Measurements from ENCODE around the gene CALM3.

The CALM3 gene

GRCh38 chr19:46599716-46600373 lies 1.3 kb upstream of the CALM3 start:
- no peak for DNase-seq (ENCODE audit: low spot score)

- peak; percentile 98 for DNase-seq (ENCODE audit: low spot score)
Observed at GRCh38 chr19:46600384-46601317, 479 bp upstream of the CALM3 start.

- no peak for DNase-seq (ENCODE audit: low spot score)
Observed at GRCh38 chr19:46602392-46603194, 1.5 kb downstream of the CALM3 start.

GRCh38 chr19:46603195-46603637 lies 2.1 kb downstream of the CALM3 start:
- no peak for DNase-seq (ENCODE audit: low spot score)

- DNase-seq (ENCODE audit: low spot score), result no peak
Observed at GRCh38 chr19:46603752-46604231, 2.7 kb downstream of the CALM3 start.

- no peak for DNase-seq (ENCODE audit: low spot score)
Observed at GRCh38 chr19:46604781-46605355, 3.7 kb downstream of the CALM3 start.

GRCh38 chr19:46605356-46605821 lies 4.3 kb downstream of the CALM3 start:
- DNase-seq (ENCODE audit: low spot score), result peak; percentile 15

GRCh38 chr19:46606019-46606418 lies 4.9 kb downstream of the CALM3 start:
- DNase-seq (ENCODE audit: low spot score), result no peak

GRCh38 chr19:46606681-46607447 lies 5.7 kb downstream of the CALM3 start:
- no peak for DNase-seq (ENCODE audit: low spot score)

GRCh38 chr19:46607448-46607841 lies 6.3 kb downstream of the CALM3 start:
- no peak for DNase-seq (ENCODE audit: low spot score)

- DNase-seq (ENCODE audit: low spot score), result no peak
Observed at GRCh38 chr19:46608178-46608577, 7.0 kb downstream of the CALM3 start.

- DNase-seq (ENCODE audit: low spot score), result no peak
Observed at GRCh38 chr19:46608581-46609345, 7.6 kb downstream of the CALM3 start.

GRCh38 chr19:46609511-46610412 lies 8.6 kb downstream of the CALM3 start:
- DNase-seq (ENCODE audit: low spot score), result no peak

GRCh38 chr19:46610413-46610775 lies 9.3 kb downstream of the CALM3 start:
- DNase-seq (ENCODE audit: low spot score), result no peak

- peak; percentile 17 for DNase-seq (ENCODE audit: low spot score)
Observed at GRCh38 chr19:46610851-46611770, 10.0 kb downstream of the CALM3 start.

- peak; percentile 25 for DNase-seq (ENCODE audit: low spot score)
Observed at GRCh38 chr19:46611776-46612175, 10.6 kb downstream of the CALM3 start.

- no peak for DNase-seq (ENCODE audit: low spot score)
Observed at GRCh38 chr19:46613525-46613924, 12.4 kb downstream of the CALM3 start.

- DNase-seq (ENCODE audit: low spot score), result peak; percentile 89
Observed at GRCh38 chr19:46614114-46614722, 13.1 kb downstream of the CALM3 start.
